ENCODE data around the gene CENPP.

DNA sequence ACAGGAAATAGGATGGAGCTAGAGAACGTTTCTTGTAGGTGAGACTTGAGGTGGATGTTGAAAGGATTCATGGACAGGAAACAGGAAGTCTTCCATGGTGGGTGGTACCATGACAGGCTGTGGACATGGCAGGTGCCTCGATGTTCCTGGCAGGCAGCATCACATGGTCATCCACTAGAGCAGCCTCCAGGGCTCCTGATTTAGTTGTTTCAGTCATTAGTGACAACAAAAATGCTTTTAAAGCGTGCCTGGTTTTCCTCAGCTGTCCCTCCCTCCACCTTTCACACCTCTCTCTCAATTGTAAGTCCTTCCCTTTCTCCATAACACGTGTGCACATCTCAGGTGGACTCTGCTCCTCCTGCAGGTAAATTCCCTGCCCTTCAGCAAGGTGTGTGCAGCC, 181.7 kb downstream of the CENPP start:
- TF ChIP-seq CTCF (conservative IDR thresholded peaks at IDR 0.05; ENCODE audit: low read depth, low read length): no peak
- no peak for TF ChIP-seq EZH2phosphoT487 (IDR thresholded peaks at IDR 0.05; ENCODE audit: borderline replicate concordance, low read length)

Measured in PC-3 (cell line).